Measurements from ENCODE around the gene SAMD11.

The SAMD11 gene

GRCh38 chr1:903721-904271 lies 19.9 kb upstream of the SAMD11 start:
- TF ChIP-seq CTCF (IDR thresholded peaks at IDR 0.05; ENCODE audit: low read depth, low read length, poor library complexity, severe bottlenecking) (no peak), EZH2phosphoT487 (IDR thresholded peaks at IDR 0.05; ENCODE audit: borderline replicate concordance, low read length) (no peak)
- no peaks in the 10 kb centered on the region for H3K9me2 ChIP-seq (replicated peaks; ENCODE audit: control insufficient read depth, low read length)
- no peaks in the 10 kb centered on the region for H3K36me3 ChIP-seq (ENCODE audit: control insufficient read depth, low read length)
- H3K4me1 ChIP-seq (ENCODE audit: control insufficient read depth, low read length): peaks cover 9% of the 10 kb centered on the region
- no peak overlapping the region for H3K4me3 ChIP-seq (ENCODE audit: low read length)
- no peaks in the 10 kb centered on the region for H3K79me2 ChIP-seq (ENCODE audit: control insufficient read depth, low read length)
- H3K27me3 ChIP-seq (ENCODE audit: control insufficient read depth, low read length): peaks cover 20% of the 10 kb centered on the region
- no peak overlapping the region for H3K4me2 ChIP-seq (ENCODE audit: low read length)
- H4K20me1 ChIP-seq (ENCODE audit: control insufficient read depth, insufficient read depth, low read depth, low read length): no peaks in the 10 kb centered on the region
- H3K9me3 ChIP-seq (ENCODE audit: control insufficient read depth, insufficient read depth, low read length): no peaks in the 10 kb centered on the region
- no peak overlapping the region for H3K27ac ChIP-seq (ENCODE audit: low read depth, low read length)
- H3F3A ChIP-seq (ENCODE audit: control insufficient read depth, insufficient read depth): no peaks in the 10 kb centered on the region

- H3K9me2 ChIP-seq (replicated peaks; ENCODE audit: control insufficient read depth, low read length): no peaks in the 10 kb centered on the region
- H3K9me3 ChIP-seq (ENCODE audit: control insufficient read depth, insufficient read depth, low read length): no peaks in the 10 kb centered on the region
- peak overlapping the region; percentile 85 for H3K4me2 ChIP-seq (ENCODE audit: low read length)
- peaks cover 20% of the 10 kb centered on the region for H3K27me3 ChIP-seq (ENCODE audit: control insufficient read depth, low read length)
- peak overlapping the region; percentile 75 for H3K4me3 ChIP-seq (ENCODE audit: low read length)
- no peak overlapping the region for H3K27ac ChIP-seq (ENCODE audit: low read depth, low read length)
- H3K4me1 ChIP-seq (ENCODE audit: control insufficient read depth, low read length): peaks cover 9% of the 10 kb centered on the region
- TF ChIP-seq CTCF (IDR thresholded peaks at IDR 0.05; ENCODE audit: low read depth, low read length, poor library complexity, severe bottlenecking) (peak; percentile 74), EZH2phosphoT487 (IDR thresholded peaks at IDR 0.05; ENCODE audit: borderline replicate concordance, low read length) (no peak)
- H3K36me3 ChIP-seq (ENCODE audit: control insufficient read depth, low read length): no peaks in the 10 kb centered on the region
- no peaks in the 10 kb centered on the region for H3F3A ChIP-seq (ENCODE audit: control insufficient read depth, insufficient read depth)
- H4K20me1 ChIP-seq (ENCODE audit: control insufficient read depth, insufficient read depth, low read depth, low read length): no peaks in the 10 kb centered on the region
- H3K79me2 ChIP-seq (ENCODE audit: control insufficient read depth, low read length): no peaks in the 10 kb centered on the region
These were observed 19.3 kb upstream of the SAMD11 start for GRCh38 chr1:904310-904950.

- Histone ChIP-seq H3F3A (ENCODE audit: control insufficient read depth, insufficient read depth) (no peaks in the 10 kb centered on the region), H3K9me3 (ENCODE audit: control insufficient read depth, insufficient read depth, low read length) (no peaks in the 10 kb centered on the region), H3K4me1 (ENCODE audit: control insufficient read depth, low read length) (peaks cover 9% of the 10 kb centered on the region), H3K4me2 (ENCODE audit: low read length) (peak overlapping the region; percentile 85), H3K9me2 (replicated peaks; ENCODE audit: control insufficient read depth, low read length) (no peaks in the 10 kb centered on the region), H4K20me1 (ENCODE audit: control insufficient read depth, insufficient read depth, low read depth, low read length) (no peaks in the 10 kb centered on the region), H3K36me3 (ENCODE audit: control insufficient read depth, low read length) (no peaks in the 10 kb centered on the region), H3K27ac (ENCODE audit: low read depth, low read length) (no peak overlapping the region), H3K27me3 (ENCODE audit: control insufficient read depth, low read length) (peaks cover 20% of the 10 kb centered on the region), H3K4me3 (ENCODE audit: low read length) (peak overlapping the region; percentile 75), H3K79me2 (ENCODE audit: control insufficient read depth, low read length) (no peaks in the 10 kb centered on the region)
- TF ChIP-seq EZH2phosphoT487 (IDR thresholded peaks at IDR 0.05; ENCODE audit: borderline replicate concordance, low read length): peak; percentile 66; the same call in 1 of the 2 replicates
- no peak for TF ChIP-seq CTCF (IDR thresholded peaks at IDR 0.05; ENCODE audit: low read depth, low read length, poor library complexity, severe bottlenecking)
These were observed 18.5 kb upstream of the SAMD11 start for GRCh38 chr1:905071-905749.
